Trophoblast cell (in vitro differentiated cells and primary cell): Measurements from ENCODE around the gene MICALL2.

Source experiments
- DNase-seq, 2 donors: peaks; one replicate each; pipeline ENCODE4 v3.0.0-alpha.2; 2016
- H2AFZ ChIP-seq: 2 replicates; pipeline ENCODE4 v1.6.1; 2013; ENCODE audit warnings: low read length, moderate library complexity, mild to moderate bottlenecking; ENCODE audit not compliant: insufficient read depth, poor library complexity
- H2AK5ac ChIP-seq: 2 replicates; pipeline ENCODE4 v1.6.1; 2013; ENCODE audit warnings: mild to moderate bottlenecking, low read length
- H2BK120ac ChIP-seq: 2 replicates; pipeline ENCODE4 v1.6.1; 2013; ENCODE audit warnings: low read length, mild to moderate bottlenecking, moderate library complexity; ENCODE audit not compliant: insufficient read depth, poor library complexity
- H2BK12ac ChIP-seq: 2 replicates; pipeline ENCODE4 v1.6.1; 2013; ENCODE audit warnings: mild to moderate bottlenecking, low read length, moderate library complexity
- H2BK5ac ChIP-seq: 2 replicates; pipeline ENCODE4 v1.6.1; 2013; ENCODE audit warnings: low read length, low read depth, moderate library complexity, mild to moderate bottlenecking; ENCODE audit not compliant: poor library complexity
- H3K14ac ChIP-seq: 2 replicates; pipeline ENCODE4 v1.6.1; 2013; ENCODE audit warnings: mild to moderate bottlenecking, low read length
- H3K18ac ChIP-seq: 2 replicates; pipeline ENCODE4 v1.6.1; 2013; ENCODE audit warnings: mild to moderate bottlenecking, low read length
- H3K23ac ChIP-seq: 2 replicates; pipeline ENCODE4 v1.6.1; 2013; ENCODE audit warnings: low read length
- H3K27ac ChIP-seq: 2 replicates; pipeline ENCODE4 v1.5.1; 2013; ENCODE audit warnings: low read depth, mild to moderate bottlenecking, inconsistent platforms, low read length, moderate library complexity
- H3K27me3 ChIP-seq: 2 replicates; pipeline ENCODE4 v1.6.1; 2013; ENCODE audit warnings: inconsistent platforms, mild to moderate bottlenecking, low read length, moderate library complexity; ENCODE audit not compliant: insufficient read depth
- H3K36me3 ChIP-seq, 2 experiments: 1 replicate in 1 of 2; 2 replicates in 1 of 2; pipeline ENCODE4 v1.6.1; 2013; ENCODE audit warnings: low read length in 2 of 2, mild to moderate bottlenecking in 2 of 2, moderate library complexity in 1 of 2; ENCODE audit not compliant: insufficient read depth in 2 of 2, control insufficient read depth in 1 of 2
- H3K4ac ChIP-seq: 2 replicates; pipeline ENCODE4 v1.6.1; 2013; ENCODE audit warnings: low read depth, mild to moderate bottlenecking, low read length, moderate library complexity
- H3K4me1 ChIP-seq, 2 experiments: 1 replicate in 1 of 2; 2 replicates in 1 of 2; pipeline ENCODE4 v1.6.1; 2013; ENCODE audit warnings: low read length in 2 of 2, mild to moderate bottlenecking in 2 of 2, moderate library complexity in 1 of 2; ENCODE audit not compliant: insufficient read depth in 2 of 2, control insufficient read depth in 1 of 2
- H3K4me2 ChIP-seq: 2 replicates; pipeline ENCODE4 v1.6.1; 2013; ENCODE audit warnings: inconsistent platforms, mild to moderate bottlenecking, low read length, moderate library complexity
- H3K4me3 ChIP-seq: 2 replicates; pipeline ENCODE4 v1.5.1; 2013; ENCODE audit warnings: mild to moderate bottlenecking, low read depth, low read length, inconsistent platforms
- H3K79me1 ChIP-seq: one replicate; pipeline ENCODE4 v1.6.1; 2013; ENCODE audit warnings: low read length
- H3K79me2 ChIP-seq: 2 replicates; pipeline ENCODE4 v1.6.1; 2013; ENCODE audit warnings: low read length, mild to moderate bottlenecking; ENCODE audit not compliant: control insufficient read depth, insufficient read depth, poor library complexity
- H3K9ac ChIP-seq: 2 replicates; pipeline ENCODE4 v1.6.1; 2013; ENCODE audit warnings: mild to moderate bottlenecking, low read length
- H3K9me3 ChIP-seq: 2 replicates; pipeline ENCODE4 v1.6.1; 2013; ENCODE audit warnings: low read depth, mild to moderate bottlenecking, control low read depth, inconsistent platforms, low read length; ENCODE audit not compliant: insufficient read depth
- H4K12ac ChIP-seq: 2 replicates; pipeline ENCODE4 v1.6.1; 2013; ENCODE audit warnings: low read depth, mild to moderate bottlenecking, low read length, moderate library complexity
- H4K8ac ChIP-seq: 2 replicates; pipeline ENCODE4 v1.6.1; 2013; ENCODE audit warnings: low read depth, mild to moderate bottlenecking, low read length, moderate library complexity
- H4K91ac ChIP-seq: one replicate; pipeline ENCODE4 v1.6.1; 2013; ENCODE audit warnings: low read depth, mild to moderate bottlenecking, low read length, moderate library complexity
- WGBS: extraction: QIAGEN DNeasy Blood & Tissue Kit; methylation state at CpG from one replicate; pipeline ENCODE4 v1.1.7; 2013; ENCODE audit warnings: missing lambda C conversion rate; ENCODE audit not compliant: insufficient read length, insufficient coverage; ENCODE audit errors: extremely low coverage; 5-methylcytosine and 5-hydroxymethylcytosine counted together

Gene MICALL2

GRCh38 chr7:1422512-1423263 is 36.6 kb downstream of the MICALL2 start:
- H3K14ac ChIP-seq = no peak overlapping the region
- no peaks in the 10 kb centered on the region for H3K79me1 ChIP-seq
- no peak overlapping the region for H3K4ac ChIP-seq
- no peak overlapping the region for H3K9ac ChIP-seq
- no peaks in the 10 kb centered on the region for H3K27me3 ChIP-seq
- H3K4me2 ChIP-seq = no peak overlapping the region
- no peak overlapping the region for H3K18ac ChIP-seq
- no peak overlapping the region for H2AFZ ChIP-seq
- H4K8ac ChIP-seq = no peak overlapping the region
- no peaks in the 10 kb centered on the region for H3K36me3 ChIP-seq
- H2BK12ac ChIP-seq = no peak overlapping the region
- no peak overlapping the region for H3K23ac ChIP-seq
- no peak overlapping the region for H2AK5ac ChIP-seq
- no peak overlapping the region for H3K27ac ChIP-seq
- no peak for DNase-seq
- no peak overlapping the region for H2BK120ac ChIP-seq
- H3K4me3 ChIP-seq = no peak overlapping the region
- no peaks in the 10 kb centered on the region for H3K9me3 ChIP-seq
- H3K79me2 ChIP-seq = no peaks in the 10 kb centered on the region
- no CpG with 5 or more reads among the region's 24 CpGs for WGBS
- H4K91ac ChIP-seq = no peak overlapping the region
- H2BK5ac ChIP-seq = no peak overlapping the region
- no peaks in the 10 kb centered on the region for H3K4me1 ChIP-seq
- H4K12ac ChIP-seq = no peak overlapping the region

GRCh38 chr7:1421946-1422345 is 37.3 kb downstream of the MICALL2 start:
- Histone ChIP-seq H3K4me3 (no peak overlapping the region), H2BK5ac (no peak overlapping the region), H3K79me2 (no peaks in the 10 kb centered on the region), H2BK12ac (no peak overlapping the region), H3K18ac (no peak overlapping the region), H2BK120ac (no peak overlapping the region), H2AK5ac (no peak overlapping the region), H3K9ac (no peak overlapping the region), H3K14ac (no peak overlapping the region), H3K27ac (no peak overlapping the region), H3K9me3 (no peaks in the 10 kb centered on the region), H4K8ac (no peak overlapping the region), H3K23ac (no peak overlapping the region), H3K4me1 (no peaks in the 10 kb centered on the region), H4K91ac (no peak overlapping the region), H3K4me2 (no peak overlapping the region), H3K36me3 (no peaks in the 10 kb centered on the region), H3K79me1 (no peaks in the 10 kb centered on the region), H4K12ac (no peak overlapping the region), H3K4ac (no peak overlapping the region), H3K27me3 (no peaks in the 10 kb centered on the region), H2AFZ (no peak overlapping the region)
- DNase-seq = no peak
- no CpG with 5 or more reads among the region's 8 CpGs for WGBS

GRCh38 chr7:1421020-1421790 is 38.1 kb downstream of the MICALL2 start:
- no peak overlapping the region for H2AK5ac ChIP-seq
- no peaks in the 10 kb centered on the region for H3K9me3 ChIP-seq
- no peaks in the 10 kb centered on the region for H3K79me2 ChIP-seq
- H3K14ac ChIP-seq = no peak overlapping the region
- no peak overlapping the region for H3K4ac ChIP-seq
- H3K18ac ChIP-seq = no peak overlapping the region
- no peak for DNase-seq
- H4K91ac ChIP-seq = no peak overlapping the region
- no peaks in the 10 kb centered on the region for H3K79me1 ChIP-seq
- no peak overlapping the region for H2BK5ac ChIP-seq
- no peaks in the 10 kb centered on the region for H3K27me3 ChIP-seq
- no peaks in the 10 kb centered on the region for H3K36me3 ChIP-seq
- H3K23ac ChIP-seq = no peak overlapping the region
- no peak overlapping the region for H4K8ac ChIP-seq
- H3K4me2 ChIP-seq = no peak overlapping the region
- no peak overlapping the region for H2AFZ ChIP-seq
- H3K9ac ChIP-seq = no peak overlapping the region
- H4K12ac ChIP-seq = no peak overlapping the region
- no peak overlapping the region for H2BK120ac ChIP-seq
- WGBS = no CpG with 5 or more reads among the region's 41 CpGs
- no peak overlapping the region for H3K27ac ChIP-seq
- H3K4me3 ChIP-seq = no peak overlapping the region
- H3K4me1 ChIP-seq = no peaks in the 10 kb centered on the region
- no peak overlapping the region for H2BK12ac ChIP-seq

- H3K27me3 ChIP-seq = no peaks in the 10 kb centered on the region
- WGBS = no CpG with 5 or more reads among the region's 7 CpGs
- H4K12ac ChIP-seq = no peak overlapping the region
- no peak overlapping the region for H4K8ac ChIP-seq
- H3K27ac ChIP-seq = no peak overlapping the region
- H3K18ac ChIP-seq = no peak overlapping the region
- H3K4me1 ChIP-seq = no peaks in the 10 kb centered on the region
- no peak overlapping the region for H2BK120ac ChIP-seq
- H3K23ac ChIP-seq = no peak overlapping the region
- H3K9ac ChIP-seq = no peak overlapping the region
- DNase-seq = no peak
- H3K79me1 ChIP-seq = no peaks in the 10 kb centered on the region
- H3K4me3 ChIP-seq = no peak overlapping the region
- no peaks in the 10 kb centered on the region for H3K79me2 ChIP-seq
- H2BK12ac ChIP-seq = no peak overlapping the region
- no peak overlapping the region for H3K4ac ChIP-seq
- H2AK5ac ChIP-seq = no peak overlapping the region
- H2AFZ ChIP-seq = no peak overlapping the region
- H3K14ac ChIP-seq = no peak overlapping the region
- H3K9me3 ChIP-seq = no peaks in the 10 kb centered on the region
- H3K4me2 ChIP-seq = no peak overlapping the region
- no peaks in the 10 kb centered on the region for H3K36me3 ChIP-seq
- no peak overlapping the region for H4K91ac ChIP-seq
- no peak overlapping the region for H2BK5ac ChIP-seq
Observed at GRCh38 chr7:1419688-1420087, 39.6 kb downstream of the MICALL2 start.
